AG09309 (cell line): ENCODE data around the gene MYO1E.

Source experiments
- DNase-seq: peaks from one replicate; pipeline ENCODE4 v3.0.0-alpha.2; 2010; ENCODE audit warnings: low read depth
- H3K4me3 ChIP-seq: 2 replicates; pipeline ENCODE4 v1.5.1; 2011; ENCODE audit warnings: mild to moderate bottlenecking, low read depth, low read length, moderate library complexity; ENCODE audit not compliant: control insufficient read depth
- TF ChIP-seq, protein P1 (sequence below): IDR thresholded peaks from 2 replicates; pipeline ENCODE4 v1.5.1; 2011; ENCODE audit warnings: mild to moderate bottlenecking, low read depth, low read length, inconsistent platforms; ENCODE audit not compliant: insufficient read depth, control insufficient read depth; ENCODE audit errors: missing control alignments

Gene MYO1E

DNA sequence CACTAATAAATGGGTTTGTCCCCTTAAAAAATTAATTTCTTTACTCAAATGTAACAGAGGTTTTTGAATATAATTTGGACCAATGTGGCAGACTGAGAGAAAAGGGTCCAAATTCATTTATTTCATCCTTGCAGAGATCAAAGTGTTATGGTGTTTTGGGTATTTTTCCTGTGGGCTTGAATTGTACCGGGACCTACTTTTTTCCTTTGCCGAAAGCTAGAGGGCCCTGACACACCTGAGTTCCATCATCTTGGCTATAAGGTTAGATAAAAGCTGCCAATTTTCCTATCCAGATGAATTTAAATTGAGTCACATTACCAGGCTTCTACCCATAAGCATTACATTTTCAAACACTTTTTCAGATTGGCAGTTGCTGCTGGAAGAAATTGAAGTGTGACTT, 266.8 kb downstream of the MYO1E start:
- TF ChIP-seq, protein P1, sequence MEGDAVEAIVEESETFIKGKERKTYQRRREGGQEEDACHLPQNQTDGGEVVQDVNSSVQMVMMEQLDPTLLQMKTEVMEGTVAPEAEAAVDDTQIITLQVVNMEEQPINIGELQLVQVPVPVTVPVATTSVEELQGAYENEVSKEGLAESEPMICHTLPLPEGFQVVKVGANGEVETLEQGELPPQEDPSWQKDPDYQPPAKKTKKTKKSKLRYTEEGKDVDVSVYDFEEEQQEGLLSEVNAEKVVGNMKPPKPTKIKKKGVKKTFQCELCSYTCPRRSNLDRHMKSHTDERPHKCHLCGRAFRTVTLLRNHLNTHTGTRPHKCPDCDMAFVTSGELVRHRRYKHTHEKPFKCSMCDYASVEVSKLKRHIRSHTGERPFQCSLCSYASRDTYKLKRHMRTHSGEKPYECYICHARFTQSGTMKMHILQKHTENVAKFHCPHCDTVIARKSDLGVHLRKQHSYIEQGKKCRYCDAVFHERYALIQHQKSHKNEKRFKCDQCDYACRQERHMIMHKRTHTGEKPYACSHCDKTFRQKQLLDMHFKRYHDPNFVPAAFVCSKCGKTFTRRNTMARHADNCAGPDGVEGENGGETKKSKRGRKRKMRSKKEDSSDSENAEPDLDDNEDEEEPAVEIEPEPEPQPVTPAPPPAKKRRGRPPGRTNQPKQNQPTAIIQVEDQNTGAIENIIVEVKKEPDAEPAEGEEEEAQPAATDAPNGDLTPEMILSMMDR: no peak
- no peak for DNase-seq
- H3K4me3 ChIP-seq: peak overlapping the region; percentile 86

GRCh38 chr15:59104912-59105732, 267.5 kb downstream of the MYO1E start, which contains the start of gene CCNB2:
Gene CCNB2 (plus strand): TSS chr15:59105146. CDS start chr15:59105269, 123 bp downstream.
- peak within 1 kb of the TSS; percentile 86 for H3K4me3 ChIP-seq
- peak; percentile 71 for DNase-seq
- TF ChIP-seq, protein P1: no peak

DNA sequence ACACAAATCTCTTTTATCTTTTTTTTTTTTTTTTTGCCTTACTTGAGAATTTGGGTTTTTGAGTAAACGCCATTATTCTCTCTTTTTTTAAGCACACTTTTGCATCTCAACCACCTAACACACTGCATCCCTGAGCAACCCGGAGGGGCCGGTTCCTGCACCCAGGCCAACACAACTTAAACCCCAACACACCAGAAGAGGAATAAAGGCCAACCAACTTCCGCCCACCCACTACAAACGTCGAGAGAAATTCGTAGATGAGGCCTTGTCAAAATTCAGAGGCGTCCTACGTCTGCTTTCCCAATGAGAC, 268.1 kb downstream of the MYO1E start:
- no peak for DNase-seq
- peak overlapping the region; percentile 86 for H3K4me3 ChIP-seq
- TF ChIP-seq, protein P1: no peak

DNA sequence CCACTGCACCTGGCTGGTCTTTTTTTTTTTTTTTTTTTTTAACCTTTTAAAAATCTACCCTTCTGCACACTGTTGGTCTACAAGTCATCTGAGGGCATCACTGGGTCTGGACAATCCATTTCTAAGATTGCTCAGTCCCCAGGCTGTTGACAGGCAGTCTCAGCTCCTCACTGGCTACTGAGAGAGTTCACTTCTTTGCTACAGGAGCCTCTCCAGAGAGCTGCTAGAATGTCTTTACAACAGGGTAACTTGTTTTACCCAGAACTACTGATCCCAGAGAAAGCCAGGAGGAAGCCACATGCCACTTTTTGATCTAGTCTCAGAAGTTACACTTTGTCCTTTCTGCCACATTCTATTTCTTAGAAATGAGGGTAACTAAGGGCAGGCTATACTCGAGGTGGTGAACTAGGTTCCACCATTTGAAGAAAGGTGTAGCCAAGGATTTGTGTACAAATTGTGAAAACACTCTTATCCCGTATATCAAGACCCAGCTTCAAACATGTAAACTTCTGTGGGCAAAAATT, 273.4 kb downstream of the MYO1E start:
- DNase-seq: no peak
- TF ChIP-seq, protein P1: no peak
- H3K4me3 ChIP-seq: no peak overlapping the region

- no peak overlapping the region for H3K4me3 ChIP-seq
- TF ChIP-seq, protein P1: no peak
- DNase-seq: no peak
These were observed 276.2 kb downstream of the MYO1E start for GRCh38 chr15:59096429-59096828.

- H3K4me3 ChIP-seq: no peak overlapping the region
- no peak for DNase-seq
- TF ChIP-seq, protein P1: no peak
These were observed 278.6 kb downstream of the MYO1E start for GRCh38 chr15:59094077-59094476.

DNA sequence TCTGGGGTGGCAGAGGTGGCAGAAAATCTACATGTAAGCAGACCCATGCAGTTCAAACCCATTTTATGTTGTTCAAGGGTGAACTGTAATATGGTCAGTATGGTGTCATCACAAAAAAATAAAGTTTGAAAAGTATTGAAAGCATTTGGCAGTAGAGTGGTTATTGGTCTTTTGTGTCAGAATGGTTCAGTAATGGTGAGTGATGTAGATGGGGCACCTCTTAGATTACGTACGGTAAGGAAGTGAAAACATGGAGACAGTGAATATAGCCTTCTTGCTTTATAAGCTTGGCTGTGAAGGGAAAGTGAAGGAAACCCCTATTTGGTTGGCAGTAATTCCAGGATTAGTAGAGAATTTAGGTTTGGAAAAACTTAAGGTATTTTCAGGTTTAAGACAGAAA, 284.9 kb downstream of the MYO1E start:
- TF ChIP-seq, protein P1: no peak
- no peak for DNase-seq
- H3K4me3 ChIP-seq: no peak overlapping the region
